Endothelial cell of umbilical vein (primary cell): ENCODE data around the gene SYTL5. TPM values are rescaled to one million over a fixed set of nuclear protein-coding genes. Genes with fewer than 3 reads are reported as not detected.
A peak's percentile ranks its signal among the peaks of the same experiment; 100 is the strongest.

ENCODE experiments used
- Bru-seq: library from RNA; stranded (reverse); fragments of 400-500 nt; gene quantifications from one replicate; lab custom pipeline; 2021; lab: Mats Ljungman, UMichigan
- BruChase-seq, 2 experiments: library from RNA; stranded (reverse); fragments of 400-500 nt; gene quantifications; one replicate each; lab custom pipeline; 2021; lab: Mats Ljungman, UMichigan
- BruUV-seq: library from RNA; stranded (reverse); fragments of 400-500 nt; replicated peaks from 2 replicates; lab custom pipeline; 2021; lab: Mats Ljungman, UMichigan
- CTCF ChIA-PET: fragments of 300-600, 350-600 bp; sonication (Branson Sonifier 250); formaldehyde crosslinking; loops from one replicate; lab custom pipeline; 2021; ENCODE audit warnings: antibody characterized with exemption, inconsistent platforms; lab: Charles Lee
- POLR2A ChIA-PET: fragments of 300-600, 350-600 bp; sonication (Branson Sonifier 250); formaldehyde crosslinking; loops from one replicate; lab custom pipeline; 2021; ENCODE audit warnings: antibody characterized with exemption, inconsistent platforms; lab: Charles Lee
- DNase-seq: peaks from one replicate; pipeline ENCODE4 v3.0.0-alpha.2; 2011; ENCODE audit warnings: low read depth, low spot score
- FAIRE-seq: peaks from 2 replicates; lab custom pipeline; 2011; peaks lifted over from hg19 to GRCh38; lab: Jason Lieb, UNC
- H2AFZ ChIP-seq: 2 replicates; pipeline ENCODE4 v1.6.0; 2012; ENCODE audit warnings: low read depth, low read length, control low read depth, inconsistent platforms
- H3K27ac ChIP-seq: 2 replicates; pipeline ENCODE4 v1.5.1; 2011; ENCODE audit warnings: low read depth, mild to moderate bottlenecking, control low read depth, low read length, moderate library complexity; ENCODE audit not compliant: insufficient read depth
- H3K27me3 ChIP-seq, 2 experiments: 2 replicates each; pipeline versions ENCODE4 v1.6.0 to v1.6.1; 2011; ENCODE audit warnings: low read length in 2 of 2, mixed read lengths in 1 of 2; ENCODE audit not compliant: control insufficient read depth in 2 of 2, insufficient read depth in 2 of 2
- H3K36me3 ChIP-seq, 2 experiments: 2 replicates in 1 of 2; 3 replicates in 1 of 2; pipeline ENCODE4 v1.5.1; 2011; ENCODE audit warnings: low read length in 2 of 2, mild to moderate bottlenecking in 1 of 2, moderate library complexity in 1 of 2; ENCODE audit not compliant: control insufficient read depth in 2 of 2, insufficient read depth in 2 of 2; ENCODE audit errors: extremely low read depth in 1 of 2
- H3K4me1 ChIP-seq: 3 replicates; pipeline ENCODE4 v1.5.1; 2011; ENCODE audit warnings: mild to moderate bottlenecking, low read length; ENCODE audit not compliant: control insufficient read depth, insufficient read depth; ENCODE audit errors: extremely low read depth
- H3K4me2 ChIP-seq: 2 replicates; pipeline ENCODE4 v1.6.1; 2011; ENCODE audit warnings: low read length, control low read depth, mixed read lengths; ENCODE audit not compliant: insufficient read depth
- H3K4me3 ChIP-seq, 3 experiments: fragments of 200-600 bp in 1 of 3; sonication (generic), shearing (Covaris generic) in 1 of 3; replicated peaks in 1 of 3; 2 replicates each; pipeline ENCODE4 v1.5.1; 2011 to 2016; ENCODE audit warnings: control low read depth in 3 of 3, low read length in 3 of 3, mild to moderate bottlenecking in 2 of 3, inconsistent platforms in 1 of 3, low read depth in 1 of 3, moderate library complexity in 1 of 3; ENCODE audit not compliant: insufficient read depth in 1 of 3
- H3K79me2 ChIP-seq: 2 replicates; pipeline ENCODE4 v1.6.0; 2012; ENCODE audit warnings: low read length, inconsistent platforms; ENCODE audit not compliant: control insufficient read depth, insufficient read depth
- H3K9ac ChIP-seq: replicated peaks from 2 replicates; pipeline ENCODE3; 2011; ENCODE audit warnings: low read length, control low read depth; ENCODE audit not compliant: insufficient read depth; ENCODE audit errors: extremely low read depth
- H3K9me1 ChIP-seq: replicated peaks from 3 replicates; pipeline ENCODE4 v1.6.0; 2011; ENCODE audit warnings: mild to moderate bottlenecking, low read length; ENCODE audit not compliant: control insufficient read depth, insufficient read depth; ENCODE audit errors: extremely low read depth
- H3K9me3 ChIP-seq: replicated peaks from 2 replicates; pipeline ENCODE4 v1.5.1; 2012; ENCODE audit warnings: low read length, inconsistent platforms; ENCODE audit not compliant: control insufficient read depth, insufficient read depth
- H4K20me1 ChIP-seq: replicated peaks from 2 replicates; pipeline ENCODE3; 2011; ENCODE audit warnings: mild to moderate bottlenecking, low read length; ENCODE audit not compliant: control insufficient read depth, insufficient read depth; ENCODE audit errors: extremely low read depth
- CTCF ChIP-seq, 2 donors: IDR thresholded peaks; 1 replicate in 1 of 2; 2 replicates in 1 of 2; pipeline ENCODE4 v1.5.1; 2011; ENCODE audit warnings: low read length in 2 of 2, mild to moderate bottlenecking in 2 of 2, moderate library complexity in 2 of 2, control low read depth in 1 of 2, inconsistent platforms in 1 of 2, low read depth in 1 of 2; ENCODE audit not compliant: insufficient read depth in 1 of 2; ENCODE audit errors: extremely low read depth in 1 of 2
- EZH2 ChIP-seq: IDR thresholded peaks from 2 replicates; pipeline ENCODE4 v1.6.1; 2012; ENCODE audit warnings: borderline replicate concordance, low read depth, mild to moderate bottlenecking, moderate library complexity, low read length, inconsistent platforms; ENCODE audit not compliant: severe bottlenecking
- FOS ChIP-seq: IDR thresholded peaks from 2 replicates; pipeline ENCODE4 v1.6.1; 2011; ENCODE audit warnings: mild to moderate bottlenecking, low read length, moderate library complexity, borderline replicate concordance; ENCODE audit not compliant: insufficient read depth
- GATA2 ChIP-seq: IDR thresholded peaks from 2 replicates; pipeline ENCODE4 v1.7.0; 2011; ENCODE audit warnings: low read depth, mild to moderate bottlenecking, moderate library complexity, mixed read lengths, low read length; ENCODE audit not compliant: insufficient read length, insufficient read depth
- JUN ChIP-seq: IDR thresholded peaks from 2 replicates; pipeline ENCODE4 v1.6.1; 2011; ENCODE audit warnings: borderline replicate concordance, low read depth; ENCODE audit not compliant: insufficient read length, insufficient read depth
- MAX ChIP-seq: IDR thresholded peaks from 2 replicates; pipeline ENCODE4 v1.6.1; 2011; ENCODE audit not compliant: insufficient read depth, insufficient read length
- MYC ChIP-seq: IDR thresholded peaks from one replicate; pipeline ENCODE4 v1.6.1; 2011; ENCODE audit warnings: mild to moderate bottlenecking, low read depth, low read length
- POLR2A ChIP-seq: IDR thresholded peaks from 2 replicates; pipeline ENCODE4 v1.6.1; 2012; ENCODE audit warnings: low read depth, mild to moderate bottlenecking, control low read depth, low read length
- POLR2AphosphoS5 ChIP-seq: IDR thresholded peaks from 2 replicates; pipeline ENCODE4 v1.6.1; 2012; ENCODE audit warnings: low read depth, mild to moderate bottlenecking, control low read depth, low read length, moderate library complexity; ENCODE audit not compliant: insufficient read depth
- dilution Hi-C: fragments of 300-500 bp; cut with MboI; formaldehyde crosslinking; loops from one replicate; pipeline ENCODE4 v1.15.0; 2019; ENCODE audit warnings: low sequenced_read_pairs; ENCODE audit not compliant: extremely low pct_ligation_motif_present
- intact Hi-C: fragments of 100-400 bp; cut with micrococcal nuclease; formaldehyde crosslinking; loops from one replicate; pipeline ENCODE4 v1.10.0; 2022
- long read RNA-seq: library from polyadenylated mRNA; stranded (forward); transcript quantifications from one replicate; pipeline ENCODE4 v2.0.0, GENCODE V29; 2021
- polyA minus RNA-seq, 3 experiments: library from RNA; depleted of rRNA, polyadenylated mRNA; stranded (reverse); fragments of >200 nt; gene quantifications; 1 replicate in 1 of 3; 2 replicates in 2 of 3; pipeline ENCODE4 v1.2.3, GENCODE V29; 2011
- polyA plus RNA-seq, 4 experiments: library from polyadenylated mRNA; depleted of rRNA in 3 of 4; stranded (reverse) in 3 of 4; unstranded in 1 of 4; fragments of >200 nt; gene quantifications; 2 replicates each; pipeline versions ENCODE4 v1.2.1 to v1.2.3, GENCODE V29; 2011 to 2012; ENCODE audit warnings: missing spikeins in 1 of 4
- total RNA-seq: library from RNA; stranded (reverse); gene quantifications from 2 replicates; pipeline ENCODE4 v1.2.3, GENCODE V29; 2021

Gene SYTL5
- not detected in 2 replicates for total RNA-seq
- 0.01 and 0.02 TPM in 2 replicates for polyA plus RNA-seq
- polyA plus RNA-seq (2011; cell fraction: cytosol; rRNA removed): 0.03 TPM in 1 of 2 replicates, not detected in the other
- 0.03 and 0.05 TPM in 2 replicates for polyA plus RNA-seq (2011; cell fraction: nucleus; rRNA removed)
- not detected in 2 replicates for polyA plus RNA-seq (2012)
- not detected in 2 replicates for polyA minus RNA-seq
- not detected for polyA minus RNA-seq (2011; cell fraction: cytosol; rRNA and poly(A)+ RNA removed)
- not detected in 2 replicates for polyA minus RNA-seq (2011; cell fraction: nucleus; rRNA and poly(A)+ RNA removed)
- percentile 8 among the genes with signal in this experiment for Bru-seq, nascent RNA
- BruChase-seq, experiment 1, labeled RNA remaining after a 6-hour chase: percentile 21 among the genes with signal in this experiment
- BruChase-seq, experiment 2, labeled RNA remaining after a 2-hour chase: percentile 9 among the genes with signal in this experiment
- long read RNA-seq: 0 reads

- no peak within 1 kb of the TSS for H3K4me3 ChIP-seq
- H3K9me3 ChIP-seq: no peaks in the 10 kb centered on the region
- H3K9ac ChIP-seq: no peak within 1 kb of the TSS
- H3K4me2 ChIP-seq: no peak within 1 kb of the TSS
- H3K27ac ChIP-seq: no peak within 1 kb of the TSS
- no peaks in the 10 kb centered on the region for H3K79me2 ChIP-seq
- TF ChIP-seq GATA2 (no peak), CTCF (IDR thresholded peaks at IDR 0.05; ENCODE audit: extremely low read depth in 1 of 2, insufficient read depth in 1 of 2, low read depth in 1 of 2, low read length in 2 of 2) (no peak), MYC (no peak), FOS (no peak), MAX (no peak), POLR2A (no peak), POLR2AphosphoS5 (no peak), EZH2 (no peak), JUN (no peak)
- no peak for DNase-seq
- BruUV-seq: no TSS peak
- FAIRE-seq: no peak
- H2AFZ ChIP-seq: no peak within 1 kb of the TSS
- H4K20me1 ChIP-seq: no peaks in the 10 kb centered on the region
- ChIA-PET POLR2A (no interaction called here), CTCF (no interaction called here)
- H3K36me3 ChIP-seq: no peaks in the 10 kb centered on the region
- H3K4me1 ChIP-seq: no peaks in the 10 kb centered on the region
- H3K9me1 ChIP-seq: no peaks in the 10 kb centered on the region
- no peaks in the 10 kb centered on the region for H3K27me3 ChIP-seq
- intact Hi-C loops (no loop called here), dilution Hi-C loops (no loop called here)
These were observed at the start of gene SYTL5 for GRCh38 chrX:38006291-38006690. SYTL5 (plus strand) TSS chrX:38006553; CDS start chrX:38033890, 27,337 bp downstream.
